HG03066 (cell line): Measurements from ENCODE around the gene SLC16A11.
A peak's percentile ranks its signal among the peaks of the same experiment; 100 is the strongest.
"Not testable (repeated sequence)": the region's sequence is repeated elsewhere in the genome, so short reads cannot be mapped to it uniquely, and the experiment has no call there.

Source experiments
- ATAC-seq: cut with Tn5 transposase; IDR thresholded peaks from one replicate; pipeline ENCODE4 v1.9.1; 2021; ENCODE audit warnings: low read depth; ENCODE audit not compliant: unreplicated experiment

Gene SLC16A11

DNA sequence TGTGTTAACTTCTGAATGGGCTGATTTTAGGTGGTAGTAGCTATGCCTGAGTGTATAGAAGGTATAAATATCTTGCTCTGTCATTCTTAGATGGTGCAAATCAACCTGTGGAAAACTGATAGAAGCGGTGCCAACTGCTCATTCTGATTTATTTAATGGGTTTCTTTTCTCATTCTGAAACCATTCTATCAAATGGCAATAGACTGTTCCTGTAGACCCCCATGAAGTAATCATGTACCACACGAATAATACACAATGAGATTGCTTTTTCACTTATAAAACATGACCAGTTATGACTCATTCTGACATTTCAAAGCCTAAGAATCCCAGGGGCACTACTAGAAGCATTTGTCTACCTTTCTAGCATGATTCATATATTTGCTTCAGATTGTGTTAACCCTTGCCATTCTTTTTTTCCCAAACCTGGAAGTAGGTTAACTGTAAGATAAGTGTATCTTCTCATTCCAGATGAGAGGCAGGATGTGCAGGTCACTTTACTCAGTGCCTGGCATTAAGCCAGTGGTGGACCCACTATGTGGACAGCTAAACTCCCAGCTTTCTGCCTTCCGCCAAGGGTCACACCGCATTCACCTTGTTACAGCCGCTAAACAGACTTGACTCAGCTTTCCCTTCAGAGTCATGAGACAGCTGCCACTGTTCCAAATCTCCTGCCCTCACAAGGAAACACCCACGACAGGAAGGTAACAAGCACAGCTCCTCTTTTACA, 16.4 kb upstream of the SLC16A11 start:
- no peak for ATAC-seq

DNA sequence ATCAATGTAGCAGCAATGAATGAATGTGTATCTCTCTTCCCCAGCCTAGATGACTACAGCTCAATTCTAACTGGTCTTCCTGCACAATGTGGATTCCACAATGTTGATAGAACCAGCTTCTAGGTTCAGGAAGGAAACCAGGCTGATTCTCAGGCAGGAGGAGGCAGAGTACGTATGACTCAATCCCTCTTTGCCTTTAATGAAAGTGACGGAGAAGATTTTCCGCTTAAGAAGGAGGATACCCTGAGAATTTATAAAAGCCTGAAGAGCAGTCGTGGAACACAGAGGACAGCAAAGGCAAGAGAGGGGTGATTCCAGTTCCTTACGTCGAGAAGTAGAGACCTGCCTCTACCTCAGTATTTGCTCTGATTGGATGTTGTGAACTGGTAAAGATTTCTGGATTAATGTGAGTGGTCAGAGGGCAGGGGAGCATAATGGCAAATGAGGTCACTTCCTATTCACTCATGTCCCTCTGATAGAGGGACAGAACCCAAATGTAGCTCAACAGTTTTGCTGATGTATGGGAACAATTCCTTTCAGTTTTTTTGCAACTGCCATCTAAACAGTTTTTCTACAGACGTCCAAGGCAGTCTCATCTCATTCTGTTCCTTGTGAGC, 15.0 kb upstream of the SLC16A11 start:
- ATAC-seq: no peak

DNA sequence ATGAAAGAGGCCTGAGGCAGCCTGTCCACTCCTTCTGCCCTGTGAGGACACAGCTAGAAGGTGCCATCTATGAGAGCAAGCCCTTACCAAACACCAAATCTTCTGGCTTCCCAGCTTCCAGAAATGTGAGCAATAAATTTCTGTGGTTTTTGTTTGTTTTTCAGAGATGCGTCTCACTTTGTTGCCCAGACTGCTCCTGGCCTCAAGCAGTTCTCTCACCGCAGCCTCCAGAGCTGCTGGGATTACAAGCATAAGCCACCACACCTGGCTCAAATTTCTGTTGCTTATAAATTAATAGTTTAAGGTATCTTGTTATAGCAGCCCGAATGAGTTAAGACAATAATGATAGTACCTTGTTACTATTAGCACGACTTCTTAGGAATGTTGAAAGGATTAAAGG, 12.5 kb upstream of the SLC16A11 start:
- no peak for ATAC-seq

DNA sequence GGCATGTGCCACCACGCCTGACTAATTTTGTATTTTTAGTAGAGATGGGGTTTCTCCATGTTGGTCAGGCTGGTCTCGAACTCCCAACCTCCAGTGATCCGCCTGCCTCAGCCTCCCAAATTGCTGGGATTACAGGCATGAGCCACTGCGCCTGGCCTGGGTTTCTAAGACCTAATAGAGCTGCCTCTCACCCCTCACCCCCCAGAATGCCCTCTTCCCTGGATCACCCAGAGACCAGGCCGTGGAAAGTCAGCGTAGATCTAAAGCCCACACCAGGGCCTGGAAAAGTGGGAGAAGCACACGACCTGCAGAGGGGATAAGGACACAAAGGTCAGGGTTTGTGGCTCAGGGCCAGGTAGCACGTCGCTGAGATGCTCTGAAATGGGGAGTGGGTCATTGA, 6.7 kb upstream of the SLC16A11 start:
- not testable (repeated sequence) for ATAC-seq

DNA sequence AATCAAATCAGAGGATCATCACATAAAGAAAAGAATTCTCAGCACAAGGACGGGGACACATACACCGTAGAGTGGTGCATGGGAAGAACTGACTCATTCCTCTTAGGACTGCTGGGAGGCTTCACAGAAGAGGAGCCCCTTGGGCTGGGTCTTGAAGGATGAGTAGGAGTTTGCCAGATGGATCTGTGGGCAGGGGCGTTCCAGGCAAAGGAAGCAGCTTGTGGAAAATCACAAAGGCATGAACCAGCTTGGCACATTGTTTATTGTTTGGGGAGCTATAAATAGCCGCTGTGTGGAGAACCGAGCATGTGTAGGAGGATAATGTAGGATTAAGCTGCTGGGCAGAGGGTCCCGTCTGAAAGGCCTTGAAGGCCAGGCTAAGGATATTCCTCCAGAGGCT, 5.1 kb upstream of the SLC16A11 start:
- no peak for ATAC-seq

DNA sequence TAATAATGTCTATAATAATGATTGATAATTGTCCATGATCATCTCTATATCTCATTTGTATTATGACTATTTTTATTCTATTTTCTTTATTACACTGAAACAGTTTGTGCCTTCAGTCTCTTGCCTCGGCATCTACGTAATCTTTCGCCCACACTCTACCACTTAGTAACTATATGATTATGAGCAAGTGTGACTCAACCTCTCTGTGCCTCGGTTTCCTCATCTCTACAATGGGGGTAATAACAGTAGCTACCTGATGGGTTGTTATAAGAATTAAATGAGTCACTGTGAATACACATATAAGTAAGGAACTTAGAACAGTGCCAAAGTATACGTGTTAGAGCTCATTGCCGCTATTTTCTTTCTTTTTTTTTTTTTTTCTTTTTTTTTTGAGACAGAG, 3.7 kb upstream of the SLC16A11 start:
- ATAC-seq: no peak

DNA sequence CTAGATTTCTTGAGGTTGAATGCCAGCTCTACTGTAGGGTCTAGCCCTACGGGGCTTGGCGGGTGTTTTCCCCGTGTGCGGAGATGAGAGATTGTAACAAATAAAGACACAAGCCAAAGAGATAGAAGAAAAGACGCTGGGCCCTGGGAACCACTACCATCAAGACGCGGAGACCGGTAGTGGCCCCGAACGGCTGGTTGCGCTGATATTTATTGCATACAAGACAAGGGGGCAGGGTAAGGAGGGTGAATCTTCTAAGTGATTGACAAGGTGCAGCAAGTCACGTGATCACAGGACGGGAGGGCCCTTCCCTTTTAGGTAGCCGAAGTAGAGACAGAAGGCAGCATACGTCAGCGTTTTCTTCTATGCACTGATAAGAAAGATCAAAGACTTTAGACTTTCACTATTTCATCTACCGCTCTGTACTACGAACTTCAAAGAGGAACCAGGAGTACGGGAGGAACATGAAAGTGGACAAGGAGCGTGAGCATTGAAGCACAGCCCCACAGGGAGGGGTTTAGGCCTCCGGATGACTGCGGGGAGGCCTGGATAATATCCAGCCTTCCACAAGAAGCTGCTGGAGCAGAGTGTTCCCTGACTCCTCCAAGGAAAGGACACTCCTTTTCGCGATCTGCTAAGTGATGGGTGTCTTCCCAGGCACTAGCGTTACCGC, 3.0 kb upstream of the SLC16A11 start:
- not testable (repeated sequence) for ATAC-seq

DNA sequence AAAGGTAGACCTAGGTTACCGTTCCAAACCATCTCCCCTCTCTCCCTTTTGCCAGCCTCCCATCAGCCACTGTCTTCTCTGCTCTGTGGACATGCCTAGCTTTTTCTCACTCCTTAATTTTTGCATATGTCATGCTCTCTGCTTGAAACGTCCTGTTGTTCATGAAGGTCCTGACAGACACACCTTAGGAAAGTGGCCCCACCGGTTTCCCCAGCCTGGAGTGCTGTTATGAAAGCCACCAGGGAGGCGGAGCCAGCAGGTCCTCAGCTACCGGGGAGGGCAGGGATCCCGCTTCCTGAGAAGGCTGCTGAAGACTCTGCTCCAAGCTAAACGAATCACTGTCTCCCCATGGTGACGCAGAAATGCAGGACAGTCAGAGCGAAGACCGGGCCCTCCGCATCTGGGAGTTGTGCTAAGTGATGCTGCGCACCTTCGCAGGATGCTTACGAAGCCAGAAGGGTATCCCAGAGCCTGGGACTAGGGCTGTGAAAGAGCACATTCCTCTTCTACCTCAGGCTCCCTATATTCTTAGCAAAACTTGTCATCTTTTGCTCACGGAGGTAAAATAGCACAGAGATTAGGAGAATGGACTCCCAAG, 2.3 kb upstream of the SLC16A11 start:
- no peak for ATAC-seq

DNA sequence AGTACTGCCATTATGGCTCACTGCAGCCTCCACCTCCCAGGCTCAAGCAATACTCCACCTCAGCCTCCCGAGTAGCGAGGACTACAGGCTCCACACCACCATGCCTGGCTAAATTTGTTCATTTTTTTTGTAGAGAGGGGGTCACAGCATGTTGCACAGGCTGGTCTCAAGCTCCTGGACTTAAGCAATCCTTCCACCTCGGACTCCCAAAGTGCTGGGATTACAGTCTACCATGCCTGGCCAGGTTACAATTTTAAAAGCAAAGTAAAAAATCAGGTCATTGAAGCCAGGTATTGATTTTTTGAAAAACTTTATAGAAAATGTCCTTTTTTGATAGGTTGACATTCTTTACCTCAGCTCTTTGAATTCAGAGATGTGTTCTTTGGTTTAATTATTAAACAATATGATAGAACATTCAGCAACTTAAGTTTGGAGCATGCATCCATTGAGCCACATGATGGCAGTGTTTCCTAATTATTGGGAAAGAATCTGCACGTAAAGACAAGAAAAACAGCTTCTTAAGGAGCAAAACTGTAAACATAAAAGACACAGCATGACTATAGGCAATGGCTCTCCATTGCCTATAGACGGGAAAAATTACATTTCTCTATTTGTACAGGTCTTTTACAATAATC, 1.7 kb upstream of the SLC16A11 start:
- ATAC-seq: no peak

DNA sequence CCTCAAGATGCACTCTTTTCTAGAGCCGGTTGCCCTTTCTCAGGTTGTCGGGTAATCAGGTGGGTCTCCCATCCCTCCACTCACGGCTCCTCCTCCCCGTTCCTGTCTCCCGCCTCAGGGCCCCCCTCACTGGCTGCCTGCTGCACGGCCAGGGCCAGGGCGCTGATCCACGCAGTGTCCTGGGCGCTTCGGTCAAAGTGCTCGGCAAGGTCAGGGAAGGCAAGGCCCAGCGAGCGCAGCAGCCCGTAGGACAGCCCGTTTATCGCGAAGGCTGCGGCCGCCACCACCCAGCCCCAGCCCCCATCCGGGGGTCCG, 753 bp downstream of the SLC16A11 start:
- ATAC-seq: no peak

DNA sequence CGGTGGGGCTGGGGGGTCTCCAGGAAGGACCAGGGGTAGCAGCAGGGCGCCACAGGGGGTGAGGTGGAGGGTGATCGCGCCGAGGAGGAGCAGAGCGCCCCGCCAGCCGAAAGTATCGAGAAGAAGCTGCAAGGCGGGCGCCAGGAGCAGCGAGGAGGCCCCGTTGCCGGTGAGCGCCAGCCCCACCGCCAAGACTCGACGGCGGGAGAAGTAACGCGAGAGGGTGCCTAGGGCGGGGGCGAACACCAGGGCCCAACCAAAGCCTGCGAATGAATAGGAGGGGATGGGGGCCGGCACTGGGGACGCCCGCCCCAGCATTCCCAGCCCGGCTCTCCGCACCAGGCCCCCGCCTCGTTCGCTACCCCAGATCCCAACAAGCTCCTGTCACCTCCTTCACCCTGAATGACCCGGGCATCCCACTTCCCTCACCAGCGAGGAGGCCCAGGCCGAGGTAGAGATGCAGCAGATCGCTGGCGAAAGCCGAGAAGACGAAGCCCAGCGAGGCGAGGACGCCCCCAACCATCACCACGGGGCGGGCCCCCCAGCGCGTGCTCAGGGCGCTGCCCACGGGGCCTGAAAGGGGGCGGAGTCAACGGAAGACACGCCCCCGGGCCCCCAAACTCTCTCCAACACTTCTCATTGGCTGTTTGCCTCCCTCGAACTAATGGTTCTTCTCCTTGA, 1.3 kb downstream of the SLC16A11 start:
- ATAC-seq: no peak

DNA sequence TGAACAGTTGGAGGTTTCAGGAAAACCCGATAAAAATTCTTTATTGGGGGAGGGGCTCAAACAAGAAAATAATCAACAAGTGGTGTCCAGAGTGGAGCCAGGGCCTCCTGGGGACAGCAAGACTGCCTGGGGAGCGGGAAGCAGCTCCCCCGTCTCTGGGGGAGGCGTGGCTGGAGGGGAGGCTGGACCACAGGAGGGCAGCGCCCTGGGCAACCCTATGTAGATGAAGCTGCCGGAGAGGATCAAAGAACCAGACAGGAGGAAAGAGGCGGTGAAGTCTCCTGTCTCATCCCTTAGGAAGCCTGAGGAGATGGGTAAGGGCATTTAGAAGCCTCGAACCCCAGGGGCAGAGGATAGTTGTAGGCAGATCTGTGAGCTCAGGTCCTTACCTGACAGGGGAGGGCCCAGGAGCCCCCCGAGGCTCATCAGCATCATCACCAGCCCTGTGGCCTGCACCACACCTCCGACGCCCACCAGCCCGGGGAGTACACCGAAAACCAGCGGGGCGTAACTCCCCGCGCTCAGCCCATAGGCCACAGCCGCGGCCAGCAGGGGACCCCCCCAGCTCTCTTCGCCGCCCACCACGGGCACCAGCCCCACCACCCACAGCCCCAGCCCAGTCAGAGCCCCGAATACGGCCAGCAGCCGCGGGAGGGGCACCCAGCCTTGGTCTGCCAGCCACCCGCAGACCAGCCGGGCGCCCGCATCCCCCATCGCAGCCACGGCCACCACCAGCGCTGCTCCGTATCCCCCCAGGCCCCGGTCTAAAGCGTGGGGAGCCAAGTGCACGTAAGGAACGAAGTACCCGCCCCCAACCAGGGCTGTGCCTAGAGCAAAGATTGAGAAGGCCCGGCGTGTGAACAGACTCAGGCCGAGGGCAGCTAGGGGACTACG, 2.0 kb downstream of the SLC16A11 start:
- ATAC-seq: no peak

DNA sequence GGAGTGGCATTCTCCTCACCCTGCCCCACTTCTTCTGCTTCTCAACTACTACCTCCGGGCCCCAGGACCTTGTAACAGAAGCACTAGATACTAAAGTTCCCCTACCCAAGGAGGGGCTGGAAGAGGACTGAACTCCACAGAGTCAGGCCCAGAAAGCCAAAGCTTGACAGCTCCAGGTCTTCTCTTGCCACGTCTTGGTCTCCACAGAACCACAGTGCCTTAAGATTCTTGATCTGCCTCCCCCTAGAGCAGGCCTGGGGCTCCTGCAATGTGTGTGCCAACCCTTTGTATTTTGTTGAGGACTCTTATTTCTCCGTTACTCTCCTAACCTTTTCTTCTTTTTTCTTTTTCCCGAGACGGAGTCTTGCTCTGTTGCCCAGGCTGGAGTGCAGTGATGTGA, 4.1 kb downstream of the SLC16A11 start:
- ATAC-seq: no peak

DNA sequence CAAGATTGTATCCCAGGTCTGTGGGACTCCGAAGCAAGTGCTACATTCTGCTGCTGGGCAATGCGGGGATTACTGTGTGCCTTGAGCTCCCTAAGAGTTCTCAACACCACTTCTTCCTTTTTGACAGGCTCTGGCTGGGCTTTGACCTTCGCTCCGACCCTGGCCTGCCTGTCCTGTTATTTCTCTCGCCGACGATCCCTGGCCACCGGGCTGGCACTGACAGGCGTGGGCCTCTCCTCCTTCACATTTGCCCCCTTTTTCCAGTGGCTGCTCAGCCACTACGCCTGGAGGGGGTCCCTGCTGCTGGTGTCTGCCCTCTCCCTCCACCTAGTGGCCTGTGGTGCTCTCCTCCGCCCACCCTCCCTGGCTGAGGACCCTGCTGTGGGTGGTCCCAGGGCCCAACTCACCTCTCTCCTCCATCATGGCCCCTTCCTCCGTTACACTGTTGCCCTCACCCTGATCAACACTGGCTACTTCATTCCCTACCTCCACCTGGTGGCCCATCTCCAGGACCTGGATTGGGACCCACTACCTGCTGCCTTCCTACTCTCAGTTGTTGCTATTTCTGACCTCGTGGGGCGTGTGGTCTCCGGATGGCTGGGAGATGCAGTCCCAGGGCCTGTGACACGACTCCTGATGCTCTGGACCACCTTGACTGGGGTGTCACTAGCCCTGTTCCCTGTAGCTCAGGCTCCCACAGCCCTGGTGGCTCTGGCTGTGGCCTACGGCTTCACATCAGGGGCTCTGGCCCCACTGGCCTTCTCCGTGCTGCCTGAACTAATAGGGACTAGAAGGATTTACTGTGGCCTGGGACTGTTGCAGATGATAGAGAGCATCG, 5.6 kb downstream of the SLC16A11 start:
- no peak for ATAC-seq

DNA sequence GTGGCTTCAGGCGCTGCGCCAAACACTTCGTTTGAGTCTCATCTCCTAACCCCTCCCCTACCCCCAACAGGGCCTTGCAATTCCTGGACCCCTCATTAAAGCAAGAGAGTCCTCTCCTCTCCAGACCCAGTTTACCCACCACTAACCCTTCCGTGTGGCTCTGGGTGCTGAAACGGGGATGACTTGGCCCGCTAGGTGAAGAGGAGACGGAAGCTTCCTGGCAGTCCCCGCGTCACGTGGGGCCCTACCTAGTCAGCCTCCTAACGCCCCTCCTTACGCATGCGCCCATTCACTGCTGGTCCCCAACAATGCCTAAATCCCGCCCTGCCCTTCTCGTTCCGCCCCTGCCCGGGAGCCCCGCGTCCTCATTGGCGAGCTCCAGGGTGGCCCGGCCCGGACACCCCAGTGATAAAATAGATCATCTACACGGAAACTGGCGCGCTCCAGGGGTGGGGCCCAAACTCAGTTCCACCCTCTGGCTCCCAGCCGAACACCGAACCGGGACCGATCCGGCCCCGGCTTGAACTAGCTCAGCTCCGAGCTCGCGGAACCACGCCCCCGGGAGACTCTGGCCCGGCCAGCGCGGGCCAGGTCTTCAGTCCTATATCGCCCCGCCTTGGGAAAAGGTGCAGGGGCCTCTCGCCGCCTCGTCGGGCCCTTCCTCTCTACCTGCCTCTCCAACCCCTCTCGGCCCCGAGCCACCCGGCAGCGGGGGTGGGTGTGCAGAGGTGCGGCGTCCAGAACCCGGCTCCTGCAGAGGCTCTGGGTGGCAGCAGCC, 8.1 kb downstream of the SLC16A11 start, which contains the start of gene SLC16A13:
Gene SLC16A13, plus strand, starts transcription at position 425 of the 778 bp plus-strand sequence. CDS start 368 bp downstream, outside the sequence.
- ATAC-seq: peak; percentile 90

DNA sequence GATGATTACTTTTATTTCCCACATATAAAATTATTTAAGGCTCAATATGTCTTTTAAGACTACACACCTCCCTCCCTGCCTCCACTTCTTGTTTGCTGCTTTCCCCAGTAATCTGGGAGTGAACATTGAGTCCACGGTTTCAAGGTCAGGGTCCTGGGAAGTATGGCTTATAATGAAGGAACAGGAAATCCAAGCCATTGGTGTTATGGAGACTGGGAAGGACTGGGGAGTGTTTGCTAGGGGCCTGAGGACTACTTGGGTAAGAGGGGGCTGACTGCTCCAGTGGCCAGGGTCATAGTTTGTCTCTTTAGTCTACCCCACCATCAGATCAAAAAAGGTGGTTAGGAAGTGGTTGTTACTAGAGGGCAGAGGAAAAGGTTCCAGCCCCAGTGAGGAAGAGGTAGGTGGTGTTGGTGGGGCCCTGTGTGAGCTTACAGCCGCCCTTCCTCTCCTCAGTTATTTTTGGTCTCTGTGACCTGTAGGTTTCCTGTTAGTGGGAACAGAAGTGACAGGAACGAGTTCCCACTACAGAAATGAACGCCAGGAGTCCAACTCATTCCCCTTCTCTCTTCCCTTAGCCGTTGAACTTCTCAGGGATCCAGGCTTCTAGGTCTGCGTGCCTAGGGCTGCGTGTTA, 8.8 kb downstream of the SLC16A11 start:
- ATAC-seq: no peak

DNA sequence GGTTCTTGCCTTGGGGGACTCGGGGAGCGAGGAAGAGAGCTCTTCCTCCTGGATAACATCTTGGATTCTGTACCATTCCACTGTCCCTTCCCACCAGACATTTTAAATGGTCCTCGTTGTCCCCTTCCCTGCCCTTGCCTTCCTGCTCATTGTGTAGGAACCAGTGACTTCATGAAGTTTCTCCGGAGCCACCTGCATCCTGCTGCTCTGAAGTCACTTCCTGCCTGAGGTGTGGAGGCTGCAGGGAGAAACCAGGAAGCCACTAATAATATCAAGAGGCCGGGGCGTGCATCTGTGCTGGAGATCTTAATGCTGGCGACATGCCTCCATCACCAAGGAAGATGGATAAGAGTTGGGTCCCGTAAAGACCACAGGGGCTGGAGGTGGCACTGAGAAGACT, 14.2 kb downstream of the SLC16A11 start:
- ATAC-seq: no peak
